GM12865 (cell line): ENCODE results near the gene UBE2D1.

ENCODE experiments used
- DNase-seq: peaks from one replicate; pipeline ENCODE4 v3.0.0; 2010; ENCODE audit warnings: low read depth
- H3K4me3 ChIP-seq: 2 replicates; pipeline ENCODE4 v1.5.1; 2011; ENCODE audit warnings: mild to moderate bottlenecking, low read depth, low read length, control low read depth
- CTCF ChIP-seq: IDR thresholded peaks from 2 replicates; pipeline ENCODE4 v1.5.1; 2011; ENCODE audit warnings: low read length, control low read depth, low read depth, inconsistent platforms; ENCODE audit not compliant: insufficient read depth; ENCODE audit errors: missing control alignments

Gene UBE2D1

GRCh38 chr10:58384999-58385783 lies 50.4 kb downstream of the UBE2D1 start, which contains the start of gene TFAM:
TSS of gene TFAM (plus strand) at chr10:58385410. CDS start at chr10:58385548, 138 bp downstream.
- DNase-seq, result peak; percentile 94
- TF ChIP-seq CTCF, result peak; percentile 35

GRCh38 chr10:58385784-58386112 lies 50.9 kb downstream of the UBE2D1 start:
- peak overlapping the region; percentile 79 for H3K4me3 ChIP-seq
- TF ChIP-seq CTCF, result no peak
- peak; percentile 18 for DNase-seq

More at GRCh38 chr10:58384999-58385783, 50.4 kb downstream of the UBE2D1 start, which contains the start of gene TFAM:
- peak within 1 kb of the TSS; percentile 79 for H3K4me3 ChIP-seq

- TF ChIP-seq CTCF, result no peak
- no peak for DNase-seq
- H3K4me3 ChIP-seq, result no peak overlapping the region
These were observed 54.2 kb downstream of the UBE2D1 start for GRCh38 chr10:58389024-58389423.

GRCh38 chr10:58393317-58393716 lies 58.5 kb downstream of the UBE2D1 start:
- TF ChIP-seq CTCF, result no peak
- no peak overlapping the region for H3K4me3 ChIP-seq
- DNase-seq, result no peak

GRCh38 chr10:58394471-58394870 lies 59.7 kb downstream of the UBE2D1 start:
- TF ChIP-seq CTCF, result no peak
- H3K4me3 ChIP-seq, result no peak overlapping the region
- no peak for DNase-seq

GRCh38 chr10:58396057-58396456 lies 61.3 kb downstream of the UBE2D1 start:
- no peak overlapping the region for H3K4me3 ChIP-seq
- no peak for TF ChIP-seq CTCF
- DNase-seq, result no peak

GRCh38 chr10:58397830-58398229 lies 63.0 kb downstream of the UBE2D1 start:
- DNase-seq, result no peak
- TF ChIP-seq CTCF, result no peak

More at GRCh38 chr10:58397830-58398229, 63.0 kb downstream of the UBE2D1 start:
- no peak overlapping the region for H3K4me3 ChIP-seq
